GM12874 (cell line): Measurements from ENCODE around the gene CEP112.

Source experiments
- TF ChIP-seq, protein P1 (sequence below): IDR thresholded peaks from 2 replicates; pipeline ENCODE4 v1.5.1; 2011; ENCODE audit warnings: low read depth, mild to moderate bottlenecking, control low read depth, low read length, moderate library complexity; ENCODE audit not compliant: insufficient read depth

Gene CEP112

GRCh38 chr17:65855675-65856074 lies 336.3 kb downstream of the CEP112 start:
- TF ChIP-seq, protein P1, sequence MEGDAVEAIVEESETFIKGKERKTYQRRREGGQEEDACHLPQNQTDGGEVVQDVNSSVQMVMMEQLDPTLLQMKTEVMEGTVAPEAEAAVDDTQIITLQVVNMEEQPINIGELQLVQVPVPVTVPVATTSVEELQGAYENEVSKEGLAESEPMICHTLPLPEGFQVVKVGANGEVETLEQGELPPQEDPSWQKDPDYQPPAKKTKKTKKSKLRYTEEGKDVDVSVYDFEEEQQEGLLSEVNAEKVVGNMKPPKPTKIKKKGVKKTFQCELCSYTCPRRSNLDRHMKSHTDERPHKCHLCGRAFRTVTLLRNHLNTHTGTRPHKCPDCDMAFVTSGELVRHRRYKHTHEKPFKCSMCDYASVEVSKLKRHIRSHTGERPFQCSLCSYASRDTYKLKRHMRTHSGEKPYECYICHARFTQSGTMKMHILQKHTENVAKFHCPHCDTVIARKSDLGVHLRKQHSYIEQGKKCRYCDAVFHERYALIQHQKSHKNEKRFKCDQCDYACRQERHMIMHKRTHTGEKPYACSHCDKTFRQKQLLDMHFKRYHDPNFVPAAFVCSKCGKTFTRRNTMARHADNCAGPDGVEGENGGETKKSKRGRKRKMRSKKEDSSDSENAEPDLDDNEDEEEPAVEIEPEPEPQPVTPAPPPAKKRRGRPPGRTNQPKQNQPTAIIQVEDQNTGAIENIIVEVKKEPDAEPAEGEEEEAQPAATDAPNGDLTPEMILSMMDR = no peak

DNA sequence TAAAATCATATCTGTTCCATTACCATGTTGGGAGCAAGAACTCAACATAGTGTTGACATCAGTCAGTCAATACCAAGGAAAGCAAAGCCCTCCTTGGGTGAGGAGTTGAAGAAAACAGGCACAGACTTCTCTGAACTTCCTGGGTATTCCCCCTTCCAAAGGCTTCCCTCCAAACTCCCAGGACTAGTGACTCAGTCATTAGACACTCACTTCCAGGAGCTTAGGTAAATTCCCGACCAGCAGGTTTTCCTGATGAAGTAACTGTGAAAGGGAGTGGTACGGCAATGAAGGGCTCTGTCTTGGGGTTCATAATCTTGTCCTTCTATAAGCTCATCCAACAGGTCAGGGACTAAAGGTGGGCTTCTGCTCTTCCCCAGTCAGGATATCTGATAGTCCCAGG lies 336.7 kb downstream of the CEP112 start:
- TF ChIP-seq, protein P1 = no peak

DNA sequence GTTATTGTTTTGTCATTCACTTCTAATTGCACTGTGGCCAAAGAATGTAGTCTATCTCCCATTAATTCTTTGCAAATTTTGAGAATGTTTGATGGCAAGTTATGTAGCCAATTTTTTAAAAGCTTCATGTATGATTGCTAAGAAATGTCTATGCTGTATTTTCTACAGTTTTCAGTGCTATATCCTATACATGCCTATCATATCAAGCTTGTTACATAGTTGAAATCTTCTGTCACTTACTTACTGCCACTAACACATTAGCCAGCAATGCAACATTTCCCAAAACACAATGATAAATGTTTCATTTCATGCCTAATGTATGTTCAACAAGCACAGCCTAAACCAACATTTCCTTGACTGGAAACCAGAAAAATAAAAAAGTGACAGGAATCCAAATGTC lies 338.1 kb downstream of the CEP112 start:
- TF ChIP-seq, protein P1 = no peak

DNA sequence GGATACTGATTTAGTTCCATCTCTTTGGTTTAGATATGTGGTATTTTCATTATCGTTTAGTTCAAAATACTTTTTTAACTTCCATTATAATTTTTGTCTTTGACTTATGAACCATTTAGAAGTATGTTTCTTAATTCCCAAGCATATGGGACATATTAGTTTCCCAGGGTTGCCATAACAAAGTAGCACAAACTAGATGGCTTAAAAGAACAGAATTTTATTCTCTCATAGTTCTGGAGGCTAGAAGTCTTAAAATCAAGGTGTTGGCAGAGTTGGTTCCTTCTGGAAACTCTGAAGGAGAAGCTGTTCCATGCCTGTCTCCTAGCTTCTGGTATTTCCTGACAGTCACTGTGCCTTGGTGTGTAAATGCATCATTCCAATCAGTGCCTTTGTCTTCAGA lies 339.0 kb downstream of the CEP112 start:
- TF ChIP-seq, protein P1 = no peak

DNA sequence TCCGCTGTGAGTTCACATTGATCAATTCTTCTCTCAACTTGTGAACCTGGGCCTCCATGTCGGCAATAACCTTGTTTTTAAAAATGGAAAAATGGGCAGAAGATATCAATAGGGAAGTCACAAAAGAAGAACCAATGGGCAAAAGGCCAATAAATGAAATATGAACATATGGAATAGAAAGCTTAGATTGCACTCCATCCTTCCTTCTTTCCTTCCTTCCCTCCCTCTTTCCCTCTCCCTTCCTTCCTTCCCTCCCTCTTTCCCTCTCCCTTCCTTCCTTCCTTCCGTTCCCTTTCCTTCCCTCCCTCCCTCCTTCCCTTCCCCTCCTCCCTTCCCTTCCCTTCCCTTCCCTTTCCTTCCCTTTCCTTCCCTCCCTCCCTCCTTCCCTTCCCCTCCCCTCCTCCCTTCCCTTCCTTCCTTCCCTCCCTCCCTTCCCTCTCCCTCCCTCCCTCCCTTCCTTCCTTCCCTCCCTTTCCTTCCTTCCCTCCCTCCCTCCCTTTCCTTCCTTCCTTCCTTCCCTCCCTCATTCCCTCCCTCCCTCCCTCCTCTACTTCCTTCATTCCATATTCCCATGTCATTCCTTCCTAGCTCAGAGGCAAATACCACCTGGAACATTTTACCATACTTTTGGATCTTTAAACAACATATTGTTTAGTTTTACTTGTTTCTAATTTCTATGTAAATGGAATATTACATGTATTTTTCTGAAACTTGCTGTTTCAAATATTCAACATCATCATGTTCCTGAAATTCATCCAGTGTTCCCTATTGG lies 339.8 kb downstream of the CEP112 start:
- TF ChIP-seq, protein P1 = no peak

DNA sequence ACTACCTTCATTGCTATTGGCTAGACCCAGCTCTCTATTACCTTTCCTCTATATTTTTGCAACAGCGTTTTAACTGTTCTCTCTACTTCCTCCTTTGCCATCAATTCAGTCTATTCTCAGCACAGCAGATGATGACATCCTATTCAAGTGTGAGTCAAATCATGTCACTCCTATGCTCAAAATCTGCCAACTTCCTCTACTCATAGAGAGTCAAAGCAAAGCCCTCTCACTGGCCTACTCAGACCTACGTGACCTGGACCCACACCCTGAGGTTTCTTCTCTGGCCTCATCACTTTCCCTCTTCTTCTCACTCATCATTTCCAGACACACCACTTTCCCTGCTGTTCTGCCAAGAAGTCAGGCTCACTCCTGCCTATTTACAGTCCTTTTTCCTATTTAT lies 341.4 kb downstream of the CEP112 start:
- TF ChIP-seq, protein P1 = no peak

DNA sequence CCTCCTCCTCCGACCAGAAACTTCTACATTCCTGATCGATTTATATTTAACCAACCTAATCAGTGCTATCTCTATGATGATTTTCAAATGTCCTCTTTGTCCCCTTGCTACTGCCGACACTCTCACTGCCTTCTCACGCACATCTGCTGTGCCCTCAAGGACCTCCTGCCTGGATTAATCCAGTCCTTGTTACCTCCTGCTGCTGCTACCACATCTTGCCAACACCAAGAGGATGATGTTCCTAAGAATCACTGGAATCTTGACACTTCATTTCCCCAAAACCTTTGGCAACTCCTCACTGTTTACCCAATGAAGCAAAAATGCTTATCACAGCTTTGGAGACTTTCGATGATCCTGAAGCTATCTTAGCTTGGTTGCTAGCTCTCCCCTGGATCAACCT lies 343.2 kb downstream of the CEP112 start:
- TF ChIP-seq, protein P1 = no peak
